Fibroblast of lung (primary cell): ENCODE measurements around the gene SH3PXD2A. TPM values are rescaled to one million over a fixed set of nuclear protein-coding genes. Genes with fewer than 3 reads are reported as not detected.

Experiments used
- DNase-seq, 2 donors: peaks; one replicate each; pipeline versions ENCODE4 v3.0.0 to v3.0.0-alpha.2; 2010; ENCODE audit warnings: low read depth in 2 of 2
- H2AFZ ChIP-seq: 2 replicates; pipeline ENCODE4 v1.5.1; 2012; ENCODE audit warnings: low read length, control low read depth, inconsistent platforms
- H3K27ac ChIP-seq: 2 replicates; pipeline ENCODE4 v1.5.1; 2011; ENCODE audit warnings: low read length, control low read depth; ENCODE audit not compliant: insufficient read depth
- H3K27me3 ChIP-seq: 2 replicates; pipeline ENCODE4 v1.5.1; 2011; ENCODE audit warnings: mild to moderate bottlenecking, low read length; ENCODE audit not compliant: control insufficient read depth, insufficient read depth
- H3K36me3 ChIP-seq: 2 replicates; pipeline ENCODE4 v1.5.1; 2011; ENCODE audit warnings: low read length; ENCODE audit not compliant: control insufficient read depth, insufficient read depth
- H3K4me1 ChIP-seq: 2 replicates; pipeline ENCODE4 v1.5.1; 2011; ENCODE audit warnings: low read length; ENCODE audit not compliant: control insufficient read depth, insufficient read depth; ENCODE audit errors: extremely low read depth
- H3K4me2 ChIP-seq: 2 replicates; pipeline ENCODE4 v1.5.1; 2011; ENCODE audit warnings: low read length, control low read depth; ENCODE audit not compliant: insufficient read depth; ENCODE audit errors: extremely low read depth
- H3K4me3 ChIP-seq, 4 experiments: fragments of 200-600 bp in 1 of 4; sonication (generic) in 1 of 4; replicated peaks in 1 of 4; 2 replicates each; pipeline ENCODE4 v1.5.1; 2011 to 2016; ENCODE audit warnings: low read length in 4 of 4, low read depth in 3 of 4, mild to moderate bottlenecking in 3 of 4, control low read depth in 2 of 4, inconsistent platforms in 1 of 4, mixed read lengths in 1 of 4; ENCODE audit not compliant: insufficient read depth in 1 of 4; ENCODE audit errors: control extremely low read depth in 1 of 4
- H3K79me2 ChIP-seq: 2 replicates; pipeline ENCODE4 v1.5.1; 2012; ENCODE audit warnings: mild to moderate bottlenecking, low read length, inconsistent platforms; ENCODE audit not compliant: control insufficient read depth, insufficient read depth
- H3K9ac ChIP-seq: 2 replicates; pipeline ENCODE4 v1.5.1; 2011; ENCODE audit warnings: mild to moderate bottlenecking, low read length, control low read depth; ENCODE audit not compliant: insufficient read depth
- H3K9me3 ChIP-seq: 2 replicates; pipeline ENCODE4 v1.5.1; 2012; ENCODE audit warnings: low read depth, low read length; ENCODE audit not compliant: control insufficient read depth, insufficient read depth
- H4K20me1 ChIP-seq: 2 replicates; pipeline ENCODE4 v1.5.1; 2011; ENCODE audit warnings: low read length; ENCODE audit not compliant: control insufficient read depth, insufficient read depth; ENCODE audit errors: extremely low read depth
- EZH2 ChIP-seq: IDR thresholded peaks from 2 replicates; pipeline ENCODE4 v1.5.1; 2012; ENCODE audit warnings: low read length, control low read depth, mild to moderate bottlenecking; ENCODE audit errors: missing control alignments
- polyA plus RNA-seq, 2 donors: library from polyadenylated mRNA; depleted of rRNA in 1 of 2; stranded (reverse) in 1 of 2; unstranded in 1 of 2; fragments of >200 nt; gene quantifications; 2 replicates each; pipeline ENCODE4 v1.2.1, GENCODE V29; 2011 to 2012; ENCODE audit warnings: missing spikeins in 1 of 2
- total RNA-seq: library from RNA; depleted of rRNA; stranded (reverse); fragments of >200 nt; gene quantifications from 2 replicates; pipeline ENCODE4 v1.2.1, GENCODE V29; 2014
- TF ChIP-seq, protein P1 (sequence below), 2 donors: IDR thresholded peaks in 1 of 2; conservative IDR thresholded peaks in 1 of 2; 1 replicate in 1 of 2; 2 replicates in 1 of 2; pipeline ENCODE4 v1.5.1; 2011 to 2012; ENCODE audit warnings: low read length in 2 of 2, control low read depth in 1 of 2, inconsistent platforms in 1 of 2, low read depth in 1 of 2, mild to moderate bottlenecking in 1 of 2

The SH3PXD2A gene
- total and polyA plus RNA-seq, 2 donors (not counting 1 experiment from before 2014, with no cell fraction given): 25.5 to 33.2 TPM

- H3K27me3 ChIP-seq: no peaks in the 10 kb centered on the region
- H3K4me2 ChIP-seq: no peak overlapping the region
- H3K4me3 ChIP-seq: no peak overlapping the region
- H4K20me1 ChIP-seq: no peaks in the 10 kb centered on the region
- H3K36me3 ChIP-seq: no peaks in the 10 kb centered on the region
- no peak overlapping the region for H3K9ac ChIP-seq
- DNase-seq: no peak
- no peak overlapping the region for H3K27ac ChIP-seq
- H3K9me3 ChIP-seq: no peaks in the 10 kb centered on the region
- no peak for TF ChIP-seq EZH2
- TF ChIP-seq, protein P1, sequence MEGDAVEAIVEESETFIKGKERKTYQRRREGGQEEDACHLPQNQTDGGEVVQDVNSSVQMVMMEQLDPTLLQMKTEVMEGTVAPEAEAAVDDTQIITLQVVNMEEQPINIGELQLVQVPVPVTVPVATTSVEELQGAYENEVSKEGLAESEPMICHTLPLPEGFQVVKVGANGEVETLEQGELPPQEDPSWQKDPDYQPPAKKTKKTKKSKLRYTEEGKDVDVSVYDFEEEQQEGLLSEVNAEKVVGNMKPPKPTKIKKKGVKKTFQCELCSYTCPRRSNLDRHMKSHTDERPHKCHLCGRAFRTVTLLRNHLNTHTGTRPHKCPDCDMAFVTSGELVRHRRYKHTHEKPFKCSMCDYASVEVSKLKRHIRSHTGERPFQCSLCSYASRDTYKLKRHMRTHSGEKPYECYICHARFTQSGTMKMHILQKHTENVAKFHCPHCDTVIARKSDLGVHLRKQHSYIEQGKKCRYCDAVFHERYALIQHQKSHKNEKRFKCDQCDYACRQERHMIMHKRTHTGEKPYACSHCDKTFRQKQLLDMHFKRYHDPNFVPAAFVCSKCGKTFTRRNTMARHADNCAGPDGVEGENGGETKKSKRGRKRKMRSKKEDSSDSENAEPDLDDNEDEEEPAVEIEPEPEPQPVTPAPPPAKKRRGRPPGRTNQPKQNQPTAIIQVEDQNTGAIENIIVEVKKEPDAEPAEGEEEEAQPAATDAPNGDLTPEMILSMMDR (conservative IDR thresholded peaks at IDR 0.05 in 1 of 2, IDR thresholded peaks at IDR 0.05 in 1 of 2; ENCODE audit: low read depth in 1 of 2, low read length in 2 of 2): no peak
- no peaks in the 10 kb centered on the region for H3K79me2 ChIP-seq
- H2AFZ ChIP-seq: no peak overlapping the region
- H3K4me1 ChIP-seq: peaks cover 17% of the 10 kb centered on the region
Observed at GRCh38 chr10:103818765-103819374, 36.5 kb downstream of the SH3PXD2A start.

- no peaks in the 10 kb centered on the region for H3K79me2 ChIP-seq
Observed at GRCh38 chr10:103818105-103818504, 37.3 kb downstream of the SH3PXD2A start.

GRCh38 chr10:103816431-103816830 lies 38.9 kb downstream of the SH3PXD2A start:
- TF ChIP-seq, protein P1 (conservative IDR thresholded peaks at IDR 0.05 in 1 of 2, IDR thresholded peaks at IDR 0.05 in 1 of 2; ENCODE audit: low read depth in 1 of 2, low read length in 2 of 2): no peak
- no peak for TF ChIP-seq EZH2
- H3K27me3 ChIP-seq: no peaks in the 10 kb centered on the region
- no peaks in the 10 kb centered on the region for H3K79me2 ChIP-seq
- no peak overlapping the region for H2AFZ ChIP-seq
- no peak overlapping the region for H3K27ac ChIP-seq
- H3K9me3 ChIP-seq: no peaks in the 10 kb centered on the region
- H4K20me1 ChIP-seq: no peaks in the 10 kb centered on the region
- no peak overlapping the region for H3K9ac ChIP-seq
- no peaks in the 10 kb centered on the region for H3K36me3 ChIP-seq
- no peak overlapping the region for H3K4me3 ChIP-seq
- DNase-seq: peak; percentile 48 to 75
- no peak overlapping the region for H3K4me2 ChIP-seq
- peaks cover 13% of the 10 kb centered on the region for H3K4me1 ChIP-seq

More at GRCh38 chr10:103818105-103818504, 37.3 kb downstream of the SH3PXD2A start:
- Histone ChIP-seq H3K9me3 (no peaks in the 10 kb centered on the region), H4K20me1 (no peaks in the 10 kb centered on the region), H3K4me3 (no peak overlapping the region), H3K4me2 (no peak overlapping the region), H3K9ac (no peak overlapping the region), H3K36me3 (no peaks in the 10 kb centered on the region), H3K4me1 (peaks cover 13% of the 10 kb centered on the region), H2AFZ (no peak overlapping the region), H3K27ac (no peak overlapping the region), H3K27me3 (no peaks in the 10 kb centered on the region)
- peak in 1 of 2 donors; percentile 29 for DNase-seq
- TF ChIP-seq, protein P1 (conservative IDR thresholded peaks at IDR 0.05 in 1 of 2, IDR thresholded peaks at IDR 0.05 in 1 of 2; ENCODE audit: low read depth in 1 of 2, low read length in 2 of 2): no peak
- no peak for TF ChIP-seq EZH2
